ENCODE measurements around the gene TUBGCP2.

GRCh38 chr10:133349577-133350011 lies 40.9 kb upstream of the TUBGCP2 start:
- TF ChIP-seq CTCF (IDR thresholded peaks at IDR 0.05) = no peak
- TF ChIP-seq POLR2AphosphoS5 (IDR thresholded peaks at IDR 0.05) = no peak
- TF ChIP-seq POLR2A (IDR thresholded peaks at IDR 0.05) = no peak
- TF ChIP-seq EP300 (IDR thresholded peaks at IDR 0.05) = no peak
